Neural progenitor cell (in vitro differentiated cells): Measurements from ENCODE around the gene PCNX4. TPM values are rescaled to one million over a fixed set of nuclear protein-coding genes. Genes with fewer than 3 reads are reported as not detected.

Experiments
- DNase-seq: peaks from one replicate; pipeline ENCODE4 v3.0.0-alpha.2; 2016; ENCODE audit warnings: low spot score
- H2AFZ ChIP-seq: fragments of 200-600 bp; sonication (generic); replicated peaks from 2 replicates; pipeline ENCODE4 v1.6.1; 2016; ENCODE audit warnings: antibody characterized with exemption
- H3F3A ChIP-seq: fragments of 200-600 bp; sonication (generic); 2 replicates; pipeline ENCODE4 v1.6.1; 2016; ENCODE audit warnings: antibody characterized with exemption, low read depth
- H3K27ac ChIP-seq: fragments of 200-600 bp; sonication (generic); 2 replicates; pipeline ENCODE4 v1.5.1; 2016; ENCODE audit warnings: mild to moderate bottlenecking
- H3K27me3 ChIP-seq: fragments of 200-600 bp; sonication (generic); 2 replicates; pipeline ENCODE4 v1.6.1; 2016; ENCODE audit warnings: mild to moderate bottlenecking, moderate library complexity
- H3K36me3 ChIP-seq: fragments of 200-600 bp; sonication (generic); 2 replicates; pipeline ENCODE4 v1.5.1; 2016
- H3K4me1 ChIP-seq: fragments of 200-600 bp; sonication (generic); 2 replicates; pipeline ENCODE4 v1.6.1; 2016; ENCODE audit warnings: mixed run types
- H3K4me2 ChIP-seq: fragments of 200-600 bp; sonication (generic); 2 replicates; pipeline ENCODE4 v1.6.1; 2016
- H3K4me3 ChIP-seq: fragments of 200-600 bp; sonication (generic); 2 replicates; pipeline ENCODE4 v1.5.1; 2016
- H3K79me2 ChIP-seq: fragments of 200-600 bp; sonication (generic); 2 replicates; pipeline ENCODE4 v1.6.1; 2016; ENCODE audit warnings: low read depth
- H3K9ac ChIP-seq: fragments of 200-600 bp; sonication (generic); 2 replicates; pipeline ENCODE4 v1.6.1; 2016
- H3K9me3 ChIP-seq: fragments of 200-600 bp; sonication (generic); 2 replicates; pipeline ENCODE4 v1.5.1; 2016; ENCODE audit warnings: low read depth
- H4K20me1 ChIP-seq: fragments of 200-600 bp; sonication (generic); 2 replicates; pipeline ENCODE4 v1.6.1; 2016; ENCODE audit warnings: low read depth
- H3K27ac Mint-ChIP-seq: 3 replicates; pipeline ENCODE4 v1.8.0; 2021; ENCODE audit warnings: mixed read lengths
- H3K27me3 Mint-ChIP-seq: 2 replicates; pipeline ENCODE4 v1.8.0; 2022; ENCODE audit warnings: low read depth, mild to moderate bottlenecking, inconsistent platforms, moderate library complexity, mixed read lengths; ENCODE audit not compliant: insufficient read depth
- H3K36me3 Mint-ChIP-seq: 3 replicates; pipeline ENCODE4 v1.8.0; 2021; ENCODE audit warnings: mixed read lengths
- H3K4me1 Mint-ChIP-seq: 3 replicates; pipeline ENCODE4 v1.8.0; 2021; ENCODE audit warnings: mixed read lengths
- H3K4me3 Mint-ChIP-seq: 3 replicates; pipeline ENCODE4 v1.8.0; 2021; ENCODE audit warnings: mild to moderate bottlenecking, moderate library complexity, mixed read lengths
- H3K9me3 Mint-ChIP-seq: 3 replicates; pipeline ENCODE4 v1.8.0; 2020; ENCODE audit warnings: mixed read lengths
- EZH2 ChIP-seq: fragments of 200-600 bp; sonication (generic); IDR thresholded peaks from 2 replicates; pipeline ENCODE4 v1.6.1; 2017; ENCODE audit warnings: antibody characterized with exemption, mild to moderate bottlenecking, moderate library complexity
- EZH2phosphoT487 ChIP-seq: fragments of 200-600 bp; sonication (generic); IDR thresholded peaks from 2 replicates; pipeline ENCODE4 v1.6.1; 2017; ENCODE audit warnings: antibody characterized with exemption
- total RNA-seq: library from RNA; depleted of rRNA; stranded (reverse); fragments of >200 nt; gene quantifications from 2 replicates; pipeline ENCODE4 v1.2.3, GENCODE V29; 2015; ENCODE audit warnings: low replicate concordance
- TF ChIP-seq, protein P1 (sequence below): fragments of 200-600 bp; sonication (generic); IDR thresholded peaks from 2 replicates; pipeline ENCODE4 v1.5.1; 2017; ENCODE audit warnings: antibody characterized with exemption, mild to moderate bottlenecking

The PCNX4 gene
- total RNA-seq, 1 donor from 2014 or later: 172 TPM

DNA sequence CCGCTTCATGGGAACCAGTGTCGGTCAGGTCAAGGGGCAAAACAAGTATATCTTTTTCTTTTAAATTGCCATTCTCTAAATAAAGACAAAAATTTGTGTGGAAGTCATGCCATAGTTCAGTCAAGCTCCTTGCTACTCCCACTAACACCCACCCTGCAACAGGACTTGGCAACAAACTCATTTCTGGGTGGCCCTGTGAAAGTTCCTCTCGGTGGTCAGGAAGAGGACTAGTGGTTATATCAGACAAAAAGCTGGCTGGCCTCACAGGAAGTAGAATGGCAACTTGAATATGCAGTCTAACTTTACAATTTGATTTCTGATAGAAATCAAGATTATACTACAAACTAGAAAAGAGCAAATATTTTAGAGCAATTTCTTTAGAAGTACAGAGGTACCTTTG is 62.3 kb downstream of the PCNX4 start:
- Histone ChIP-seq H3F3A (no peaks in the 10 kb centered on the region), H3K27me3 (no peaks in the 10 kb centered on the region), H4K20me1 (no peaks in the 10 kb centered on the region), H3K4me3 (no peak overlapping the region), H3K4me1 (peaks cover 15% of the 10 kb centered on the region), H3K9me3 (no peaks in the 10 kb centered on the region), H3K9ac (no peak overlapping the region), H3K4me2 (no peak overlapping the region), H3K79me2 (no peaks in the 10 kb centered on the region), H3K36me3 (peaks cover 4% of the 10 kb centered on the region), H3K27ac (no peak overlapping the region), H2AFZ (no peak overlapping the region)
- Mint-ChIP-seq H3K4me3 (no peak overlapping the region), H3K4me1 (no peaks in the 10 kb centered on the region), H3K27ac (no peak overlapping the region), H3K9me3 (no peaks in the 10 kb centered on the region), H3K36me3 (peaks cover 30% of the 10 kb centered on the region), H3K27me3 (no peaks in the 10 kb centered on the region)
- TF ChIP-seq EZH2 (no peak), EZH2phosphoT487 (no peak)
- TF ChIP-seq, protein P1, sequence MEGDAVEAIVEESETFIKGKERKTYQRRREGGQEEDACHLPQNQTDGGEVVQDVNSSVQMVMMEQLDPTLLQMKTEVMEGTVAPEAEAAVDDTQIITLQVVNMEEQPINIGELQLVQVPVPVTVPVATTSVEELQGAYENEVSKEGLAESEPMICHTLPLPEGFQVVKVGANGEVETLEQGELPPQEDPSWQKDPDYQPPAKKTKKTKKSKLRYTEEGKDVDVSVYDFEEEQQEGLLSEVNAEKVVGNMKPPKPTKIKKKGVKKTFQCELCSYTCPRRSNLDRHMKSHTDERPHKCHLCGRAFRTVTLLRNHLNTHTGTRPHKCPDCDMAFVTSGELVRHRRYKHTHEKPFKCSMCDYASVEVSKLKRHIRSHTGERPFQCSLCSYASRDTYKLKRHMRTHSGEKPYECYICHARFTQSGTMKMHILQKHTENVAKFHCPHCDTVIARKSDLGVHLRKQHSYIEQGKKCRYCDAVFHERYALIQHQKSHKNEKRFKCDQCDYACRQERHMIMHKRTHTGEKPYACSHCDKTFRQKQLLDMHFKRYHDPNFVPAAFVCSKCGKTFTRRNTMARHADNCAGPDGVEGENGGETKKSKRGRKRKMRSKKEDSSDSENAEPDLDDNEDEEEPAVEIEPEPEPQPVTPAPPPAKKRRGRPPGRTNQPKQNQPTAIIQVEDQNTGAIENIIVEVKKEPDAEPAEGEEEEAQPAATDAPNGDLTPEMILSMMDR: no peak
- no peak for DNase-seq

DNA sequence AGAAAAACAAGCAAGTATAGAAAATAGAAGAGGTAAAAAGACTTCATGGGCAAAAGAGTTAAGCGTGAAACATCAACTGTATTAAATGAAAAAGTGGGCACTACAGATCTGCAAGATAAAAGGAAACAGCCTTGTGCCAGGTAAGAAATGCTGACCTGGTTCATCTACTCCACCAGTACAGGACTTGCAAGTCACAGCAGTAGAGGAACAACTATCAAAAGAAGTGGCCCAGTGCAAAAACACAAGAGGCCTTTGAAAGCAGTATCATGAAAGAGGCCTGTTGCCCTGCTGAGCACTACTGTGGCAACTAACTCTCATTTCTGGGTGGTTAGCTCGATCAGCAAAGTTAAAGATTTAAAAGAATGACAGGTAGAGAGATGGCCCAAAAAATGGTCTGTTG is 62.9 kb downstream of the PCNX4 start:
- TF ChIP-seq EZH2phosphoT487 (no peak), EZH2 (no peak)
- TF ChIP-seq, protein P1: no peak
- Mint-ChIP-seq H3K4me3 (no peak overlapping the region), H3K9me3 (no peaks in the 10 kb centered on the region), H3K27me3 (no peaks in the 10 kb centered on the region), H3K4me1 (no peaks in the 10 kb centered on the region), H3K36me3 (peaks cover 30% of the 10 kb centered on the region), H3K27ac (no peak overlapping the region)
- Histone ChIP-seq H3K9me3 (no peaks in the 10 kb centered on the region), H3K27ac (no peak overlapping the region), H4K20me1 (no peaks in the 10 kb centered on the region), H3K9ac (no peak overlapping the region), H3K27me3 (no peaks in the 10 kb centered on the region), H3K4me1 (peaks cover 15% of the 10 kb centered on the region), H3K36me3 (peaks cover 4% of the 10 kb centered on the region), H3K4me2 (no peak overlapping the region), H3F3A (no peaks in the 10 kb centered on the region), H3K4me3 (no peak overlapping the region), H2AFZ (no peak overlapping the region), H3K79me2 (no peaks in the 10 kb centered on the region)
- no peak for DNase-seq

DNA sequence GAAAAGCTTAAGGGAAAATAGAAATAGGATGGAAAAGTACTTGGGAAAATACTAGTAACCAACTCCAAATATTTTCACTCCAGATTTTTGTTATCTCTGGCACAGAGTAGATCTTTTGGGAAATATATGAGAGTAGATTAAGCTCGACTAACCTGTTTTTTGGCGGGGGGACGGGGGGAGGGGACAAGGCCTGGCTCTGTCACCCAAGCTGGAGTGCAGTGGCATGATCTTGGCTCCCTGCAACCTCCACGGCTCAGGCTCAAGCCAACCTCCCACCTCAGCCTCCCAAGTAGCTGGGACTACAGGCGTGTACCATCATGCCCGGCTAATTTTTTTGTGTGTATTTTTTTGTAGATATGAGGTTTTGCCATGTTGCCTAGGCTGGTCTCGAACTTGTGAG is 68.7 kb downstream of the PCNX4 start:
- Histone ChIP-seq H3K9ac (no peak overlapping the region), H3K79me2 (peaks cover 4% of the 10 kb centered on the region), H4K20me1 (no peaks in the 10 kb centered on the region), H3K27ac (no peak overlapping the region), H3K27me3 (no peaks in the 10 kb centered on the region), H3K9me3 (no peaks in the 10 kb centered on the region), H3F3A (peaks cover 11% of the 10 kb centered on the region), H3K4me2 (no peak overlapping the region), H3K4me3 (no peak overlapping the region), H2AFZ (no peak overlapping the region), H3K4me1 (peaks cover 16% of the 10 kb centered on the region), H3K36me3 (no peaks in the 10 kb centered on the region)
- Mint-ChIP-seq H3K27me3 (no peaks in the 10 kb centered on the region), H3K9me3 (no peaks in the 10 kb centered on the region), H3K4me3 (no peak overlapping the region), H3K36me3 (peaks cover 10% of the 10 kb centered on the region), H3K4me1 (peaks cover 13% of the 10 kb centered on the region), H3K27ac (no peak overlapping the region)
- TF ChIP-seq, protein P1: no peak
- DNase-seq: no peak
